Measurements from ENCODE around the gene ECM1.

The ECM1 gene

GRCh38 chr1:150469291-150469690 is 38.6 kb upstream of the ECM1 start:
- TF ChIP-seq CTCF (conservative IDR thresholded peaks at IDR 0.05; ENCODE audit: low read length) (no peak), EZH2phosphoT487 (IDR thresholded peaks at IDR 0.05; ENCODE audit: borderline replicate concordance) (no peak)
- no peaks in the 10 kb centered on the region for H3K9me3 ChIP-seq (ENCODE audit: insufficient read depth, low read depth, low read length)
- peaks cover 83% of the 10 kb centered on the region; the same call in 1 of the 2 replicates for H3K36me3 ChIP-seq (ENCODE audit: insufficient read depth, low read length)

GRCh38 chr1:150472601-150473200 is 35.2 kb upstream of the ECM1 start:
- H2AFZ ChIP-seq (ENCODE audit: low read length) = no peak overlapping the region
- no peak overlapping the region for H3K4me2 ChIP-seq (ENCODE audit: low read depth, low read length, poor library complexity, severe bottlenecking)
- H3K9ac ChIP-seq (ENCODE audit: low read depth, low read length, poor library complexity, severe bottlenecking) = no peak overlapping the region
- no peaks in the 10 kb centered on the region; the same call in 1 of the 2 replicates for H3F3A ChIP-seq (ENCODE audit: low read depth)
- H3K9me3 ChIP-seq (ENCODE audit: insufficient read depth, low read depth, low read length) = no peaks in the 10 kb centered on the region
- no peaks in the 10 kb centered on the region for H3K79me2 ChIP-seq (ENCODE audit: insufficient read depth, low read length)
- H3K27me3 ChIP-seq (ENCODE audit: insufficient read depth, low read length, poor library complexity, severe bottlenecking) = no peaks in the 10 kb centered on the region
- no peak for TF ChIP-seq EZH2phosphoT487 (IDR thresholded peaks at IDR 0.05; ENCODE audit: borderline replicate concordance)
- no peak for TF ChIP-seq CTCF (conservative IDR thresholded peaks at IDR 0.05; ENCODE audit: low read length)
- no peaks in the 10 kb centered on the region for H3K4me1 ChIP-seq (ENCODE audit: insufficient read depth, low read length, poor library complexity, severe bottlenecking)
- H3K9me2 ChIP-seq (replicated peaks; ENCODE audit: low read depth, low read length) = no peaks in the 10 kb centered on the region
- peaks cover 55% of the 10 kb centered on the region; the same call in 1 of the 2 replicates for H3K36me3 ChIP-seq (ENCODE audit: insufficient read depth, low read length)
- H3K4me3 ChIP-seq (ENCODE audit: low read length, poor library complexity, severe bottlenecking) = no peak overlapping the region
- no peaks in the 10 kb centered on the region for H4K20me1 ChIP-seq (ENCODE audit: insufficient read depth, low read length, poor library complexity, severe bottlenecking)

More at GRCh38 chr1:150469291-150469690, 38.6 kb upstream of the ECM1 start:
- Histone ChIP-seq H3K9me2 (replicated peaks; ENCODE audit: low read depth, low read length) (no peaks in the 10 kb centered on the region), H3K79me2 (ENCODE audit: insufficient read depth, low read length) (no peaks in the 10 kb centered on the region), H3K27me3 (ENCODE audit: insufficient read depth, low read length, poor library complexity, severe bottlenecking) (no peaks in the 10 kb centered on the region), H3F3A (ENCODE audit: low read depth) (no peaks in the 10 kb centered on the region), H4K20me1 (ENCODE audit: insufficient read depth, low read length, poor library complexity, severe bottlenecking) (no peaks in the 10 kb centered on the region), H3K9ac (ENCODE audit: low read depth, low read length, poor library complexity, severe bottlenecking) (no peak overlapping the region), H3K4me2 (ENCODE audit: low read depth, low read length, poor library complexity, severe bottlenecking) (no peak overlapping the region), H2AFZ (ENCODE audit: low read length) (no peak overlapping the region), H3K4me1 (ENCODE audit: insufficient read depth, low read length, poor library complexity, severe bottlenecking) (no peaks in the 10 kb centered on the region), H3K4me3 (ENCODE audit: low read length, poor library complexity, severe bottlenecking) (no peak overlapping the region)

DNA sequence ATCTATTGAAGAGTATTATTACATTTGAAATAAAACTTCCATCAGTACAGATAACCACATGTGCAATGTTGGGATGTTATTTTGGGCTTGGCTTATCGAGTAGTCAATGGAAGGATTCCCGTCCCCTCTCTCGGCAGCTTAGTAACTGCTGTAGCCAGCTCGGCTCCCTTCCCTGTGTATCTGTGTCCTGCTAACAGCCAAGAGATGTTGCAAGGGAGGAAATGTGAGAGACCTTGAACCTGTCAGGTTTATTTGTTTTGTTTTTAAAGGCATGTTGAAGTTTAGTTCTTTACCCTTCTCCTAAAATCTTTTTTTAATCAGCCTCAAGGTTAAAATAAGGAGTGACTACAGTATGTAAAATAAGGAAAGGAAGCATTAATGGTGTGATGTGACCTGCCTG is 34.2 kb upstream of the ECM1 start:
- Histone ChIP-seq H3K4me3 (ENCODE audit: low read length, poor library complexity, severe bottlenecking) (no peak overlapping the region), H3K9ac (ENCODE audit: low read depth, low read length, poor library complexity, severe bottlenecking) (no peak overlapping the region), H3F3A (ENCODE audit: low read depth) (no peaks in the 10 kb centered on the region; the same call in 1 of the 2 replicates), H4K20me1 (ENCODE audit: insufficient read depth, low read length, poor library complexity, severe bottlenecking) (no peaks in the 10 kb centered on the region), H3K9me3 (ENCODE audit: insufficient read depth, low read depth, low read length) (no peaks in the 10 kb centered on the region), H3K4me2 (ENCODE audit: low read depth, low read length, poor library complexity, severe bottlenecking) (no peak overlapping the region), H3K79me2 (ENCODE audit: insufficient read depth, low read length) (no peaks in the 10 kb centered on the region), H3K4me1 (ENCODE audit: insufficient read depth, low read length, poor library complexity, severe bottlenecking) (no peaks in the 10 kb centered on the region), H3K27me3 (ENCODE audit: insufficient read depth, low read length, poor library complexity, severe bottlenecking) (no peaks in the 10 kb centered on the region), H3K36me3 (ENCODE audit: insufficient read depth, low read length) (peaks cover 50% of the 10 kb centered on the region; the same call in 1 of the 2 replicates), H2AFZ (ENCODE audit: low read length) (no peak overlapping the region), H3K9me2 (replicated peaks; ENCODE audit: low read depth, low read length) (no peaks in the 10 kb centered on the region)
- TF ChIP-seq CTCF (conservative IDR thresholded peaks at IDR 0.05; ENCODE audit: low read length) = no peak
- no peak for TF ChIP-seq EZH2phosphoT487 (IDR thresholded peaks at IDR 0.05; ENCODE audit: borderline replicate concordance)
